SK-N-SH (cell line): Measurements from ENCODE around the gene CLDN19. TPM values are rescaled to one million over a fixed set of nuclear protein-coding genes. Genes with fewer than 3 reads are reported as not detected.

Source experiments
- CTCF ChIA-PET: fragments of 300-600, 350-600 bp; formaldehyde crosslinking; extraction: SDS; loops from one replicate; lab custom pipeline; 2021; lab: Yijun Ruan, JAX
- POLR2A ChIA-PET: fragments of 350-600 bp; sonication (Branson Sonifier 250); formaldehyde crosslinking; extraction: SDS; loops from one replicate; lab custom pipeline; 2020; ENCODE audit warnings: antibody characterized with exemption, inconsistent platforms; lab: Yijun Ruan, JAX
- DNase-seq: peaks from one replicate; pipeline ENCODE4 v3.0.0; 2012
- H2AFZ ChIP-seq: fragments of 200-600 bp; sonication (generic); 2 replicates; pipeline ENCODE4 v1.8.1; 2016; ENCODE audit warnings: antibody characterized with exemption, mild to moderate bottlenecking, low read depth
- H3F3A ChIP-seq: fragments of 200-600 bp; sonication (generic); replicated peaks from 2 replicates; pipeline ENCODE3; 2016; ENCODE audit warnings: antibody characterized with exemption, mild to moderate bottlenecking; ENCODE audit not compliant: insufficient read depth
- H3K27ac ChIP-seq, 2 experiments: fragments of 200-500 bp in 1 of 2; fragments of 200-600 bp in 1 of 2; sonication (Bioruptor generic) in 1 of 2; sonication (generic), shearing (Covaris generic) in 1 of 2; 2 replicates each; pipeline versions ENCODE4 v1.5.1 to v1.6.1; 2014 to 2016; ENCODE audit warnings: low read depth in 2 of 2, inconsistent platforms in 1 of 2, low read length in 1 of 2, mild to moderate bottlenecking in 1 of 2, mixed read lengths in 1 of 2
- H3K27me3 ChIP-seq: fragments of 200-600 bp; sonication (generic), shearing (Covaris generic); 2 replicates; pipeline ENCODE4 v1.6.1; 2016; ENCODE audit warnings: mixed run types; ENCODE audit not compliant: insufficient read depth
- H3K36me3 ChIP-seq, 2 experiments: fragments of 200-500 bp in 1 of 2; fragments of 200-600 bp in 1 of 2; sonication (Bioruptor generic) in 1 of 2; sonication (generic) in 1 of 2; replicated peaks in 1 of 2; 2 replicates each; pipeline versions ENCODE3 to v1.5.1; 2014 to 2016; ENCODE audit warnings: low read length in 1 of 2, mild to moderate bottlenecking in 1 of 2; ENCODE audit not compliant: insufficient read depth in 2 of 2, control insufficient read depth in 1 of 2
- H3K4me1 ChIP-seq, 2 experiments: fragments of 200-500 bp in 1 of 2; fragments of 200-600 bp in 1 of 2; sonication (Bioruptor generic) in 1 of 2; sonication (generic), shearing (Covaris generic) in 1 of 2; 2 replicates each; pipeline versions ENCODE4 v1.5.1 to v1.6.1; 2014 to 2016; ENCODE audit warnings: low read depth in 1 of 2, low read length in 1 of 2, mixed run types in 1 of 2; ENCODE audit not compliant: insufficient read depth in 2 of 2, control insufficient read depth in 1 of 2
- H3K4me2 ChIP-seq: fragments of 200-600 bp; sonication (generic), shearing (Covaris generic); 2 replicates; pipeline ENCODE4 v1.6.1; 2017; ENCODE audit warnings: mixed run types
- H3K4me3 ChIP-seq, 2 experiments: fragments of 200-500 bp in 1 of 2; fragments of 200-600 bp in 1 of 2; sonication (Bioruptor generic) in 1 of 2; sonication (generic), shearing (Covaris generic) in 1 of 2; 2 replicates each; pipeline versions ENCODE4 v1.5.1 to v1.8.1; 2014 to 2016; ENCODE audit warnings: low read depth in 2 of 2, inconsistent platforms in 1 of 2, low read length in 1 of 2, mild to moderate bottlenecking in 1 of 2, mixed read lengths in 1 of 2, moderate library complexity in 1 of 2
- H3K79me2 ChIP-seq: fragments of 200-600 bp; sonication (generic); 2 replicates; pipeline ENCODE4 v1.8.1; 2017; ENCODE audit warnings: mild to moderate bottlenecking; ENCODE audit not compliant: insufficient read depth
- H3K9ac ChIP-seq: fragments of 200-600 bp; sonication (generic); 2 replicates; pipeline ENCODE4 v1.6.1; 2017; ENCODE audit warnings: mixed run types
- H3K9me2 ChIP-seq: fragments of 200-600 bp; sonication (generic); 2 replicates; pipeline ENCODE4 v1.6.1; 2017; ENCODE audit warnings: mixed run types
- H3K9me3 ChIP-seq: fragments of 200-600 bp; sonication (generic); 2 replicates; pipeline ENCODE4 v1.6.1; 2017; ENCODE audit warnings: mixed run types, mild to moderate bottlenecking, moderate library complexity
- H4K20me1 ChIP-seq: fragments of 200-600 bp; sonication (generic); 2 replicates; pipeline ENCODE4 v1.6.1; 2017; ENCODE audit warnings: mild to moderate bottlenecking, mixed run types; ENCODE audit not compliant: insufficient read depth
- CHD2 ChIP-seq: fragments of 150-350 bp; IDR thresholded peaks from 2 replicates; pipeline ENCODE4 v1.6.1; 2018; ENCODE audit warnings: low read length; ENCODE audit not compliant: partially characterized antibody
- CTCF ChIP-seq: fragments of 200-600 bp; sonication (generic); IDR thresholded peaks from 2 replicates; pipeline ENCODE4 v1.6.1; 2017; ENCODE audit warnings: antibody characterized with exemption, mild to moderate bottlenecking, moderate library complexity
- ELF1 ChIP-seq: IDR thresholded peaks from 2 replicates; pipeline ENCODE4 v1.4.0; 2012
- EP300 ChIP-seq, 2 experiments: IDR thresholded peaks; 2 replicates each; pipeline versions ENCODE4 v1.4.0 to v1.6.1; 2012; ENCODE audit warnings: borderline replicate concordance in 1 of 2, low read depth in 1 of 2, low read length in 1 of 2
- EZH2phosphoT487 ChIP-seq: fragments of 200-600 bp; sonication (generic); IDR thresholded peaks from 2 replicates; pipeline ENCODE4 v1.6.1; 2017; ENCODE audit warnings: low read depth, mixed run types, mild to moderate bottlenecking, antibody characterized with exemption, moderate library complexity, borderline replicate concordance
- GATA2 ChIP-seq: sonication (generic); formaldehyde crosslinking; IDR thresholded peaks from 2 replicates; pipeline ENCODE4 v1.5.0; 2020; ENCODE audit warnings: mild to moderate bottlenecking, missing genetic modification reagents
- JUND ChIP-seq: IDR thresholded peaks from 2 replicates; pipeline ENCODE4 v1.4.0; 2012
- MAX ChIP-seq: IDR thresholded peaks from 2 replicates; pipeline ENCODE4 v1.4.0; 2012; ENCODE audit warnings: low read depth
- MEF2A ChIP-seq: IDR thresholded peaks from 2 replicates; pipeline ENCODE4 v1.4.0; 2012; ENCODE audit warnings: low read depth, borderline replicate concordance
- MXI1 ChIP-seq: IDR thresholded peaks from 2 replicates; pipeline ENCODE4 v1.6.1; 2012; ENCODE audit warnings: mild to moderate bottlenecking, low read depth, low read length, improper control_type of control experiment
- NRF1 ChIP-seq: IDR thresholded peaks from 2 replicates; pipeline ENCODE4 v1.6.1; 2012; ENCODE audit warnings: low read depth, mild to moderate bottlenecking, low read length
- PBX3 ChIP-seq: IDR thresholded peaks from 2 replicates; pipeline ENCODE4; 2012
- RAD21 ChIP-seq: IDR thresholded peaks from 2 replicates; pipeline ENCODE4 v1.6.1; 2012; ENCODE audit warnings: mild to moderate bottlenecking, low read length
- RFX5 ChIP-seq: IDR thresholded peaks from 2 replicates; pipeline ENCODE4 v1.6.1; 2012; ENCODE audit warnings: mild to moderate bottlenecking, improper control_type of control experiment, low read length
- SIN3A ChIP-seq: IDR thresholded peaks from 2 replicates; pipeline ENCODE4 v1.6.1; 2012; ENCODE audit warnings: low read depth, mild to moderate bottlenecking, low read length, moderate library complexity, borderline replicate concordance
- SMC3 ChIP-seq: IDR thresholded peaks from 2 replicates; pipeline ENCODE4 v1.6.1; 2012; ENCODE audit warnings: low read depth, low read length, improper control_type of control experiment
- TAF1 ChIP-seq: IDR thresholded peaks from 2 replicates; pipeline ENCODE4 v1.6.1; 2012; ENCODE audit warnings: low read depth, mild to moderate bottlenecking, low read length, moderate library complexity, borderline replicate concordance
- TEAD4 ChIP-seq: IDR thresholded peaks from 2 replicates; pipeline ENCODE4 v1.4.0; 2012; ENCODE audit warnings: mild to moderate bottlenecking, borderline replicate concordance; ENCODE audit not compliant: insufficient read depth
- YY1 ChIP-seq: IDR thresholded peaks from 2 replicates; pipeline ENCODE4 v1.4.0; 2012; ENCODE audit warnings: low read depth, mild to moderate bottlenecking
- ZBTB33 ChIP-seq: IDR thresholded peaks from 2 replicates; pipeline ENCODE4 v1.4.0; 2012; ENCODE audit warnings: low read depth, borderline replicate concordance
- WGBS: methylation state at CpG from one replicate; pipeline ENCODE4 v1.1.6; 2017; ENCODE audit warnings: low lambda C conversion rate; 5-methylcytosine and 5-hydroxymethylcytosine counted together
- polyA plus RNA-seq, 3 experiments: library from polyadenylated mRNA; depleted of rRNA; stranded (reverse); fragments of >200 nt; gene quantifications; 2 replicates each; pipeline ENCODE4 v1.2.3, GENCODE V29; 2012

CLDN19 gene
- polyA plus RNA-seq, 1 of the 3 experiments (the other 2 are of a cell fraction), result not detected

GRCh38 chr1:42703888-42704464 lies 36.1 kb downstream of the CLDN19 start:
- H3K9ac ChIP-seq, result no peak overlapping the region
- no peaks in the 10 kb centered on the region for H3K9me3 ChIP-seq
- H3K4me2 ChIP-seq, result no peak overlapping the region
- POLR2A ChIA-PET, result no interaction called here
- no peaks in the 10 kb centered on the region for H3K27me3 ChIP-seq
- H3K9me2 ChIP-seq, result no peaks in the 10 kb centered on the region
- no peak overlapping the region for H3K4me3 ChIP-seq
- peaks cover 34% of the 10 kb centered on the region; the same call in 1 of the 2 replicates for H3K79me2 ChIP-seq
- DNase-seq, result no peak
- TF ChIP-seq MEF2A (no peak), NRF1 (no peak), RFX5 (no peak), PBX3 (no peak), JUND (no peak), MAX (no peak), MXI1 (no peak), TEAD4 (no peak), ELF1 (no peak), CHD2 (no peak), TAF1 (no peak), RAD21 (no peak), EP300 (IDR thresholded peaks at IDR 0.05; ENCODE audit: borderline replicate concordance in 1 of 2, low read depth in 1 of 2, low read length in 1 of 2) (no peak), EZH2phosphoT487 (no peak), YY1 (no peak), SIN3A (no peak), GATA2 (CRISPR knock-in tag) (no peak), CTCF (no peak), ZBTB33 (no peak), SMC3 (no peak)
- TF ChIP-seq, all 33 proteins: peak for 0
- CTCF ChIA-PET, result no interaction called here
- Histone ChIP-seq H2AFZ (no peak overlapping the region), H3K27ac (no peak overlapping the region), H3K36me3 (peaks cover 60 to 74% of the 10 kb centered on the region in 2 experiments), H3F3A (peaks cover 17% of the 10 kb centered on the region), H4K20me1 (no peaks in the 10 kb centered on the region), H3K4me1 (no peaks in the 10 kb centered on the region)
- WGBS, result 97% methylated on average over 7 of the region's 7 CpGs
